HG03060 (cell line): Measurements from ENCODE around the gene CAPZB.
A peak's percentile ranks its signal among the peaks of the same experiment; 100 is the strongest.

ENCODE experiments used
- ATAC-seq: cut with Tn5 transposase; IDR thresholded peaks from one replicate; pipeline ENCODE4 v1.9.1; 2021; ENCODE audit warnings: low read depth, moderate number of reproducible peaks; ENCODE audit not compliant: unreplicated experiment

Gene CAPZB

DNA sequence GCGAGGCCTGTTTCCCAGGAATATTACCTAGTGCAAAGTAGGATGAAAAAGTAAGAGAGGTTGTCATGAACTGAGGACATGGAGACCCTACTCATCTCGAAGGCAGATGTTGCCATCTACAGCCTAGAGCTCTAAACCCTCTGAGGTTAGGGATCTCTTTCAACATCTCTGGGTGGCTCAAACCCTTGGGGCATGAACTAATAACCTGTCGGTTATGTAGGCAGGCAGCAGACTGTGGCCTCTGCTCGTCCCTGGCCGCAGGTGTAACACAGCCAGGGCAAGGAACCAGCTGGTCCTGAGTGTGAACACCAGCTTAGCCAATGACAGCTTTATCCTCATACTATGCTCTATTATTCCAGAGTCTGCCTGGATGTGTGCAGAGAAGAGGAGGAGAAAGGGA lies 13.2 kb downstream of the CAPZB start:
- ATAC-seq = no peak

DNA sequence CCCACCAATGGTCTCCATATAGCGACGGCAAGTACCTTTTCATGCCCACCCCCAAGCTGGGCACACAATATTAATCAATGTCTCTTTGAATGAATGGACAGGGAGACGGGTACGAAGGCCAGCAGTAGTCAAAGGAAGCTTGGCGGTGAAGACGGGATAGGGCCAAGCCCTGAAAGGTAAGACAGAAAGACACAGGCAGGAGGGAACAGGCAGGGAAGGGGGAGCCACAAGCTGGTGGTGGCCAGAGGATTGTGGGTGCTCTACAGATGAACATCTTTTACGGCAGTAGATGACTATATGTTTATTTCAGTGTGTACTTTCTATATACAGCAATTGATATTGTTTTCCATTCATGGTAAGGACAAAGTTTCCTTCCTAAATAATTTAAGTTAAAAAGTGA lies 16.3 kb downstream of the CAPZB start:
- ATAC-seq = no peak

DNA sequence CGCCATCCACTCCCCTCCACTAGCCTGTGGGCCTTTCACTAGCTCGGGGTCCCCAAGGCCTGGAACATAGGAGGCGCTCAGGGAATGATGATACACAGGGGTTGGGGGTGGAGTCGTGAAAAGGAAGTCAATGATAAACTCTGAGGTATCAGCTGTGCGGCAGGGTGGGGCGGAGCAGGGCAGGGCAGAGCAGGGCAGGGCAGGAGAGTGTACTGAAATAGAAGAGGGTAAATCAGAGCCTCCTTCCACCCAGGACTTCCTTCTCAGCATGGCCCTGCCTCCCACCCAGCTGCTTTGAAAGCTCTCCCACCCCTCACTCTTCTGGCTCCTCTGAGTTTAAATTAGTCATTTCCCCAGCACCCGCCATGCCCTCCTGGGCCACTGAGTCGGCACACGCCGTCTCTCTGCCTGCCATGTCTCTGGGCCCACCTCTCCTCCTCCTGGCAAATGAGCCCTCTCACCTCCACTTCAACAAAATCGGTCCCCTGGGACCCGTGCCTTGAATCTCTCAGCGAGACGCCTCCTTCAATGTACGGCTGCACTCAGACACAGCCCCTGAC lies 16.9 kb downstream of the CAPZB start:
- ATAC-seq = no peak

DNA sequence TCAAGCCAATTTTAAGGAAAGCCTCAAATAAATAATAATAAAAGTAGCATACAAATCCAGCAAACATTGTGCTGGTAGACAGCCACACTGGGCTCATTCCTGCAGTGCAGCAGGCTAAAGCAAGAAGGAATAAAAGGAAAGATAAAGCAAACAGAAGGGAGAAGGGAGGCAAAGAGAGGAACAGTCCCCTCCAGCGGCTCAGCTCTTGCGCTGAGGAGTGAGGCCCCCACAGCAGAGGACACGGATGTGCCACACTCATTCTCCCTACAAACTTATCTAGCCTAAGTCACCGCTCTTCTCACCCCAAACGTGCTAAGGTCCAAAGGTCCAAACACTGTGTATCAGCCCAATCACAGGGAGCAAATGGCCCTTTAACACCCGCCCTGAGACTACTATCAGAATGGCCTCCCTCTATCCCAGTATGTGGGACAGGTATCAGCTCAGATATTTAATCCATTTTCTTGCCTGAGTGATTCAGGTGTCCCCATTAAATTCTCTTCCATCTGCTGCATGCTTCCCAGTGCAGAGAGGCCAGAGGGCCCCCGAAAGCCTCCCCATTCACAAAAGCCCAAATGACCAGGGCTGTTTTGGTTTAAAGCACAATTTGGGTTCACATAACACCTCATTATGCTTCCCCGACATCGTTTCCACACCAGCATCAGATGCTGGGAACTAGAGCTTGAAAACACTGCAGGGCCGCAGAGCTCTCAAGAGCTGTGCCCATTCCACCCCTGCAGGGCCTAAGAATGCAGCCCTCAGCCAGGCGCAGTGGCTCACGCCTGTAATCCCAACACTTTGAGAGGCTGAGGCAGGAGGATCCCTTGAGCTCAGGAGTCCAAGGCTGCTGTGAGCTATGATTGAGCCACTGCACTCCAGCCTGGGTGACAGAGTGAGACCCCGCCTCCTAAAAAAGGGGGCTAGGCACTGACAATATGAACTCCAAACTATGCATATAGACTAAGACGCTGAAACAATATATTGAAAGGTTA lies 17.8 kb downstream of the CAPZB start:
- no peak for ATAC-seq

DNA sequence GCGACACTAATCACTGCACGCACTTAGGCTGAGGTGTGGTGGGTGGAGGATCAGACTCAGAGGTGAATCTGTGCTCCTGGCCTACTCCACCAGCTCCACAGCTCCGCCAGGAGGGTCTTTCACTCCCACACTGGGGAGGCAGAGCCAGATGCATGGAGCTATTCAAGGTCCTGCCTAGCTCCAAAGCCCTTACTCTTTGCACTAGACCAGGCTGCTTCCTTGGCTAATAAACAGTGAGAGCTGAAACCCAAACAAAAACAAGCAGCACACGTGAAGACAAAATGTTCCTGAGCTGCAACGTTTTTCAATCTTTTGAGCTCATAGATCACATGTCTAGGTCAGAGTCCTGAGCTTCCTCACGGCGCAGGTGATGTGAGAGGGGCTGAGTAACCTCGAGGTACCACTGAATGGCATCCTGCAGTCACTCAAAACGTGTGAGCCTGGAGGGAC lies 19.2 kb downstream of the CAPZB start:
- no peak for ATAC-seq

DNA sequence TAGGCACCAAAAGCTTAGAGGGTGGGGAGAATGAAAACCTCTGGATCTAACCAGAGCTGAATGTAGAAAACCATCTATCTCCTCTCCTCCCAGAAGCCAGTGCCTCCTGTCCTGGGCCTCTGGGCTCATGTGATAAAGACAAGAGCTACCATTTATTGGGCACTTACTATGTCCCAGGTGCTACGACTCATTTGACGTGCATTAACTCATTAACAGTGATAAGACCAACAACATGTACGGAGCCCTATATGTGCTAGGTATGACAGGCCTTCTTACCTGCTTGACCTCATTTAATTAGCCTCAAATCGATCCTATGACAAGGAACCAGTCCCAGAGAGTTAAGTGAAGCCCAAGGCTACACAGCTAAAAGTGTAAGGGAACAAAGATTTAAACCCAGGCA lies 19.7 kb downstream of the CAPZB start:
- no peak for ATAC-seq

DNA sequence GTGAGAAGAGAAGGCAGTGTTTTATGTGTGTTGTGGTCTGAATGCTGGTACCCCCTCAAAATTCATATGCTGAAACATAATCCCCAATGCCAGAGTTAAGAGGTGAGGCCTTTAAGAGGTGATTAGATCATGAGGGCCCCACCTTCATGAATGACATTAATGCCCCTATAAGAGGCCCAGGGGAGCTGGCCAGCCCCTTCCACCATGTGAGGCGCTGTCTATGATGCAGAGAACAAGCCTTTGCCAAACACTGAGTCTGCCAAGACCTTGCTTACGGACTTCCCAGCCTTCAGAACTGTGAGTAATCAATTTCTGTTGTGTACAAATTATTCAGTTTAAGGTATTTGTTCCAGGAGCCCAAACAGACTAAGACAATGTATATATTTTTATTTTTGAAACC lies 20.2 kb downstream of the CAPZB start:
- ATAC-seq = no peak

DNA sequence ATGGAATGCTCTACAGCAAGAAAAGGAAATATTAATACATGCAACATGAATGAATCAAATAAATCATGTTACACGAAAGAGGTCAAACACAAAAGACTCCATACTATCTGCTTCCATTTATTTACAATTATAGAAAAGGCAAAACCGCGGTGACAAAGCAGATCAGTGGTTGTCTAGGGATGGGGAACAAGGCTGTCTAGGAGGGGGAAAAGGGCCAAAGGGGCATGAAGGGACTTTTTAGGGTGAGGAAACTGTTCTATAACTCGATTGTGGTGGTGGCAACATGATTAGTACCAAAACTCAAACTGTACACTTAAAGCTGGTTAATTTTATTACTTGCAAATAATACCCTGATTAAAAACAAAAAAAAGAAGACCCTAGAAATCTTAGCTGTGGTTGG lies 20.6 kb downstream of the CAPZB start:
- ATAC-seq = no peak

DNA sequence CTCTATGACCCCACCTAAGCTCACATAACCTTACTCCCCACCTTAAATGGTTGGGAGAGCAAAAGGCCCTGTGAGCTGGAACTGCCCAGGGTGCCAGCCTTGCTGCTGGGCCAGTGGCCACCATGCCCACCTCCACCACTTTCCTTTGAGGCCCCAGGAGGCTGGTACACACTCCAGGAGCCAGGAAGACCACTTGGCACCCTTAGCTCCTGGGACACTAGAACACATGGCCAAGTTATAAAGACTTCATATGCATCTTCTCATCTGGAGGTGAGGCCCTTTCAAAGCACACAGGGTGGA lies 21.9 kb downstream of the CAPZB start:
- no peak for ATAC-seq

DNA sequence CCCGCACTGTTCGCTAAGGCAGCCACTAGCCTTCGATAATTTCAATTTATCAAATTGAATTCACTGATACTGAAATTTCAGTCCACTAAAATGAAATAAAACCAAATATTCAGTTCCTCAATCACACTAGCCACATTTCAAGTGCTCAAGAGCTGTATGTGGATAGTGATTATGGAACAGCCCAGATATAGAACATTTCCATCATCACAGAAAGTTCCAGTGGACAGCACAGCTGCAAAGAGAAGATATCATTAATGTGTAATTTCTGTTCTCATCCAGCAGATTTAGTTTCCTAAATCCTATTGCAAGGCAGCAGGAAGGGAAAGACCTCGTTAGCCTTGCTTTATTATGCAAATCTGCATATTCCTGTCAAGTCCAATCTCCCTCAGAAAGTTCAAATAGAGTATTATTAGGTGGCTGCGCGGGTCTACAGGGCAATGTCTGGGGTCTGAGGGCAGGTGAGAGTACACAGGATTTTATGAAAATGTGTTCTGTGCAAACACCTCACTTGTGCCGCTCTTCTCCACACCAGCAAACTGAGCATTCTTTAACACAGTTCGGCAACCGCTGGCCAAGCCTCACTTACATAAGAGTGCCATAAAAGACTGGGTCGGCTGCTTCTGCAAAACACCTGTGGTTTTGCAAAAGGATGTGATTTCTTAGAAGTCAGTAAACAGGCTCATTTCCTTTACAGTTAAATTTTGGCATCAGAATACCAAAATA lies 22.4 kb downstream of the CAPZB start:
- peak; percentile 39 for ATAC-seq

DNA sequence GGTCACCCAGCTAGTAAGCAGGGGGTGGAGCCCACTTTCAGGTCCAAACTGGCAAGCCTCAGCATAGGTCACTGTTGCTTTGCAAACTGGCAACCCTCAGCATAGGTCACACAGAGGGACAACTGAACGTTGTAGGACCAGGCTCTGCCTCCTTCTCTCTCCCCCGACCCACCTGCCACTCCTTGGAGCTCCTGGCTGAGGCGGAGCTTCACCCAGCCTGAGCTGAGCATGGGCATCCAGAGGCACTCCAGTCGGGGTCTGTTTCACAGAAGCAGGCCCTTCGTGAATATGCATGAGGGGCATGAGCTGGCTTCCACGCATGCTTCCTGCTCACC lies 24.2 kb downstream of the CAPZB start:
- ATAC-seq = no peak

DNA sequence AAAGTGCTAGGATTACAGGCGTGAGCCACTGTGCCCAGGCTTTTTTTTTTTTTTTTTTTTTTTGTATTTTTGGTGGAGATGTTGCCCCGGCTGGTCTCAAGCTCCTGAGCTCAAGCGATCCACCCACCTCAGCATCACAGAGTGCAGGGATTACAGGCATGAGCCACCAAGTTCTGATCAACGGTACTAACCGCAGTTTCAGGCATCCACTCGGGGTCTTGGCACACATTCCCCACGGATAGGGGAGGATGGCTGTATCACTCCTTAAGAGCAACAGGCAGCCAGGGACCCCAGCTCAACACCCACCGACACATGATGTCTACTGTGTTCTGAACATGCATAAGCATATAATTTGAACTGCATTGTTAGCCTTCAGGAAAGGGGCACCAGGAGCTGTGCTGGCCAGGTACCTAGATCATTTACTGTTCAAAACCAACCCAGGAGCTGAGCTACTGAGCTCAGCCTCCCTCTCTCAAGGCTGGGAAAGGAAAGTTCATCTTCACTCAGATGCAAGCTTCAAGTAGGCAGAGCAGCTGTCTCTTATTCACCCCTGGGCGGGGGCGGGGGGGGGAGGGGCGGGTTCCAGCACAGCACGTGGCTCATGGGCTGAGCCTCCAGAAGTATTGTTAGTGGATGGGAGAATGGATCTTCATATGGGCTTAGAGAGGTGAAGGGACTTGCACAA lies 24.7 kb downstream of the CAPZB start:
- no peak for ATAC-seq

DNA sequence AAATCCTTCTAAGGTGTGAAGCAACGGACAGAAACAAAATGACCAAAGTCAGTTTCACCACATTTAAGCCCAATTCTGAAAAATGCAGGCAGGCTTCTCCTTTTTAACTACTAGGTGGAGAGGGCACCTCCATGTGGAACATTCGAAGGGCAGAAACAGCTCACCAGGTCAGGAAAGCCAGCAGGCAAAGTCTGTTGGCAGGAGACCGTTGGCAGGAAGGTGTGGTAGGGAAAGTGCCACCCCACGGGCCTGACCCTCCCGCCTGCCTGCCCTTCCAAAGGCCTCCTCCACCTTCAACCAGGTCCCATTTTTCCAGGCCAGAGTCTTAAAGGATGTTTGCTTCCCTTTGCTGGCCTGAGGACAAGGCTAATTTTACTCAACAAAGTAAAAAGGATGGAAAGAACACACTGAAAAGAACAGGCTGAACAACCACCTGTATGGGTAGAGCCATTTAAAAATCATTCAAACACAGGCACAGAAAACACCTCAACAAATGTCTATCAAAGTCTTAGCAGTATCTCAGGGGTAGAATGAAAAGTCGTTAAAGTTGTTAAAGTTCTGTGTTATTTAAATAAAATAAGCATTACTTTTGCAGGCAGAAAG lies 26.4 kb downstream of the CAPZB start:
- ATAC-seq = no peak

DNA sequence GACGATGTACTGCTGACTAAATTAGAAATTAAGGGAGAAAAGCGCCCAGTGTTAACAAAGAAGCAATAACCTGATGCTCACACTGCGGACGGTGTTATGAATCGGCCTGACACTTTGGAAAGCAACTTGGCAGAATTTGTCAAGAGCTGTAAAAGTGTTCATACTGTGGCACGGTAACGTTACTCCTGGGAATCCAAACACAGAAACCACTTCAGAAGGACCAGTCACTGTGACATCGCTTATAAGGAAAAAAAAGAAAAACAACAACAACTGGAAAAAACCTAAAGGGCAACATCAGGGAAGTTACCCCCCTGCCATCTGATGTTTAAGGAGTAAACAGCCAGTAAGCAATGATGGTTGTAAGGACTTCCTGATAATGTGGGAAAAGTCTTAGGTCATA lies 27.7 kb downstream of the CAPZB start:
- ATAC-seq = no peak

DNA sequence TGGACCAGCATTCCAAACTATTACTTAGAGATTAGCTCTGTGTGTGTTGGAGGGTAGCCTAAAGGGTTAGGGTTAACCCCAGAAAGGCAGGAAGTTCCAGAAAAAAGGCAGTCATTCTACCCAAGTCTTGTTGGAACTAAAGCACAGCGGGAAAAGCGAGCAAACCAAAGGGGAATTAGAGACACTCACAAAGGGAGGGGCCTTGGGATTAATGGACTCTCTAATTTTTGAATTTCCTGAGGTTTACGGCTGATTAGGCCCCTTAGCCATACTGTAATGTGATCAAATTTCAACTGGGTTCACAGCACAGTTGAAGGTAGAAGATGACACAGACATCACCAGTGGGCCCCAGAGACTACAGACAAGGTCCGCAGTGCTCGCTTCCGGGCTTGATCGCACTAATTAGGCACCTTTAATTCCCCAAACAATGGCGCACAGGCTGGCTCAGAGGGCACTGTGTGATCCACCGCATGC lies 28.3 kb downstream of the CAPZB start:
- ATAC-seq = no peak

DNA sequence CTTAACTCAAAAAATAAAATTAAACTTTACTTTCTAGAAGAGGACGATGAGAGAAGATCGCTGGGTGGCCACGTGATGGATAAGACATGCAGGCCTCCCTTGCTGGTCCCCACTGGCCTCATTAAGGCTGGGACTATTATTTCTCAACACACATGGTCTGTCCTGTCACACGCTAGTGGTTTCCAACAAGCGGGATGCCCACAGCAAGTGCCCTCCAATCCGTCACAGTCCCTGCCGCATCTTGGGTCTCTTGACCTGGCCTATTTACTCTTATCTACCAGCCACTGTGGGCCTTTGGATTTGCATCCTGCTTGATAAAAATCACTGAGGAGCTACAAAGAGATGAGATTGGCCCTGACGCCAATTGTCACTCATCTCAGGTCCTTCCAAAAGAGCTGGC lies 30.0 kb downstream of the CAPZB start:
- ATAC-seq = no peak

DNA sequence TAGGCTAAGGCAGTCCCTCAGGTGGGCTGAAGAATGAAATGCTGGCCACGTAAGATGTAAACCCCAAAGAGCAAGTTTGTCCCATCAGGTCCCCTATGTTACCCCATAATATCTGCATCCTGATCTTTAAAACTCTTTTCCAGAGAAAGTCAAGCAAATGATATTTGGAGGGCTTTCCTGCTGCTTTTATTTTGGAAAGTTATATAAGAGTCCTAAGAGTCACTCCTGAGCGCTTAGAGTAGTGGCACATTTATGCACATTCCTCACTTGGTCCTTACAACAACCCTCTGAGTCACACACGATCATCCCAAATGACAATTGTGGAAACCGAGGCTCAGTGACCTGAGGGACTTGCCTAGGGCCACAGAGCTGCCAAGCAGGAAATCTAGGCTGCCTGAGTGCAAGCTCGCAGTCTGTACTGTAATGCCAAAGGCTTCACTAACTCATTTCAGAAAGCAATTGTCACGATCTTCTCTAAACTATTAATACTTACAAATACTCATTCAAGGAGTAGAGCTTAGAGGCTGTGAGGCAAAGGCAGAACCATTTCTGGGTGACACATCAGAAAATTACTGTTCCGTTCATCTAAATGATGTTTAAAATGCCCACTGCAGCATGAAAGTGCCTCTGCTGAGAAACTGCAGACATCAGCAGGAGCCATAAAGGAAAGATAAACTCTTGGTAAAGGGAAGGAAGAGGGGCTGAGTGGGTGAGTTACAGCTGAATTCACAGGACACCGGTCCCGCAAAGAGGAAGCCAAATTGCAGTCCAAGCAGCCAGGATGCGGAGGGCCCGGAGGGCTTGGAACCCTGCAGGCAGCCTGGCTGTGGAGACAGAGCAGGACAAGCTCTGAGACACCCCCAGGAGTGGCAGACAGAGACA lies 30.8 kb downstream of the CAPZB start:
- ATAC-seq = no peak

DNA sequence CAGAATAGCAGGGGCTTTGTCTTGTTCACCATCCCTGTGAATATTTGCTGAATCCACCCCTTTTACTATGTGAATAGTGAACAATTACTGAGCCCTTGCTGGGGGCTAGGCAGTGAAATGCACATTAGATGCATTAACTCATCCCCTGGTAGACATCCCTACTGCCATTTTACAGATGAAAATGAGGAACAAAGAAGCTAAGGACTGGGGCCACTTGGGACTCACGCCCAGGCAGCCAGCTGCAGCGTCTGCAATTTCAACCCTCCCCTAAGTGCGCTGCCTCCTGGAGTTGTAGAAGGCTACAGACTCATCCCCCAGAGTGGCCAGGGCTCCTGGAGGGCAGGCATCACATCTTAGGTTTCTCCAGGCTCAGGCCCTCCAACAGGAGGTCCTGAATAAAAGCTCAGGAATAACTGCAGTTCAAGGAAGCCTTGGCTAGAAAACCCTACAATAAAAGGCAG lies 31.6 kb downstream of the CAPZB start:
- no peak for ATAC-seq

DNA sequence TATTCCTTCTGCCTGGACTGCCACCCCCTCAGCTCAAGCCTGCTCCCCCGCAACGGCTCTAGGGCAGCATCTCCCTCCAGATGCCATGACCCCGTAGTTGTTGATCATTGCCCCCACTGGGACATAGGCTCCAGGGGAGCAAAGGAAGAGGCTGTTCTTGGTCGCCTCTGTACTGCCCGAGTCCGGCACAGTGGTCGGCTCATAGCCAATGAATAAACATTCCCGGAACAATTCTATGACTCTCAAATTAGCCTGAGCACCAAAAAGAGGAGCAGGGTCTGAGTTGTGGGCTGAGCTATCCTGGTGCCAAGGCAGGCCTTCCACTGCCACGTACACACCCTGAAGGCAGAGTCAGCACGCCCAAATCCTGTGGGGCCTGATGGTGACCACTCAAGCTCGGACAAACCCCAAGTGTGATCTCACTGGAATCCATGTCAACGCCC lies 33.1 kb downstream of the CAPZB start:
- ATAC-seq = no peak
